HEK293T (cell line): ENCODE results near the gene SLC35G6.

Experiments
- CTCF ChIA-PET: fragments of 350-600 bp; formaldehyde crosslinking; extraction: SDS; loops from one replicate; lab custom pipeline; 2021; ENCODE audit warnings: antibody characterized with exemption, inconsistent platforms; lab: Yijun Ruan, JAX
- POLR2A ChIA-PET: fragments of 350-600 bp; formaldehyde crosslinking; extraction: SDS; loops from one replicate; lab custom pipeline; 2020; ENCODE audit warnings: antibody characterized with exemption, inconsistent platforms; lab: Yijun Ruan, JAX
- DNase-seq: peaks from one replicate; pipeline ENCODE4 v3.0.0; 2012; ENCODE audit warnings: mixed read lengths; ENCODE audit errors: extremely low spot score
- ARNT ChIP-seq: fragments of 450-650 bp; IDR thresholded peaks from 2 replicates; pipeline ENCODE4 v1.6.1; 2017; ENCODE audit warnings: mild to moderate bottlenecking
- BHLHE40 ChIP-seq: fragments of 450-650 bp; IDR thresholded peaks from 2 replicates; pipeline ENCODE4 v1.6.1; 2016; ENCODE audit warnings: mild to moderate bottlenecking, moderate library complexity, borderline replicate concordance
- CTBP1 ChIP-seq: fragments of 450-650 bp; IDR thresholded peaks from 2 replicates; pipeline ENCODE4 v1.6.1; 2016; ENCODE audit warnings: borderline replicate concordance
- ELF4 ChIP-seq: fragments of 450-650 bp; IDR thresholded peaks from 2 replicates; pipeline ENCODE4 v1.6.1; 2017; ENCODE audit warnings: antibody characterized with exemption
- FOXA1 ChIP-seq: fragments of 450-650 bp; IDR thresholded peaks from 2 replicates; pipeline ENCODE4 v1.6.1; 2016; ENCODE audit warnings: mild to moderate bottlenecking
- FOXK2 ChIP-seq: fragments of 450-650 bp; IDR thresholded peaks from 2 replicates; pipeline ENCODE4 v1.6.1; 2016; ENCODE audit warnings: mild to moderate bottlenecking
- FOXM1 ChIP-seq: fragments of 450-650 bp; IDR thresholded peaks from 2 replicates; pipeline ENCODE4 v1.6.1; 2017; ENCODE audit warnings: mild to moderate bottlenecking, borderline replicate concordance
- HDGF ChIP-seq: fragments of 450-650 bp; IDR thresholded peaks from 2 replicates; pipeline ENCODE4 v1.6.1; 2017; ENCODE audit warnings: antibody characterized with exemption, borderline replicate concordance
- L3MBTL2 ChIP-seq: fragments of 450-650 bp; conservative IDR thresholded peaks from 2 replicates; pipeline ENCODE4 v1.6.1; 2016; ENCODE audit warnings: mild to moderate bottlenecking
- LEF1 ChIP-seq: fragments of 450-650 bp; IDR thresholded peaks from 2 replicates; pipeline ENCODE4 v1.6.1; 2017; ENCODE audit warnings: mild to moderate bottlenecking, borderline replicate concordance
- NFRKB ChIP-seq: fragments of 450-650 bp; IDR thresholded peaks from 2 replicates; pipeline ENCODE4 v1.6.1; 2016; ENCODE audit warnings: mild to moderate bottlenecking, moderate library complexity
- SP1 ChIP-seq: fragments of 450-650 bp; IDR thresholded peaks from 2 replicates; pipeline ENCODE4 v1.6.1; 2017
- SUZ12 ChIP-seq: fragments of 450-650 bp; IDR thresholded peaks from 2 replicates; pipeline ENCODE4 v1.6.1; 2016; ENCODE audit warnings: mild to moderate bottlenecking
- TARDBP ChIP-seq: fragments of 450-650 bp; IDR thresholded peaks from 2 replicates; pipeline ENCODE4 v1.6.1; 2016
- ZNF384 ChIP-seq: fragments of 450-650 bp; IDR thresholded peaks from 2 replicates; pipeline ENCODE4 v1.6.1; 2016
- TF ChIP-seq, protein P1 (sequence below): fragments of 450-650 bp; IDR thresholded peaks from 2 replicates; pipeline ENCODE4 v1.6.1; 2016

The SLC35G6 gene

GRCh38 chr17:7441266-7441665 is 40.0 kb upstream of the SLC35G6 start:
- ChIA-PET POLR2A (interaction anchor here (0.6 to 7.5 kb wide), 16 partner anchors 11 to 132 kb away, joined by 3 to 55 read pairs (median 4); partner anchors contain the start of genes POLR2A, SLC35G6, TMEM256 and TMEM95), CTCF (interaction anchor here (0.9 kb wide), 1 partner anchor 86 kb away, joined by 3 read pairs; no protein-coding TSS in a partner anchor)
- DNase-seq, result no peak
- no peak for TF ChIP-seq ELF4
- no peak for TF ChIP-seq BHLHE40
- TF ChIP-seq ARNT, result no peak
- no peak for TF ChIP-seq FOXM1
- TF ChIP-seq FOXK2, result no peak
- no peak for TF ChIP-seq ZNF384
- TF ChIP-seq, protein P1, sequence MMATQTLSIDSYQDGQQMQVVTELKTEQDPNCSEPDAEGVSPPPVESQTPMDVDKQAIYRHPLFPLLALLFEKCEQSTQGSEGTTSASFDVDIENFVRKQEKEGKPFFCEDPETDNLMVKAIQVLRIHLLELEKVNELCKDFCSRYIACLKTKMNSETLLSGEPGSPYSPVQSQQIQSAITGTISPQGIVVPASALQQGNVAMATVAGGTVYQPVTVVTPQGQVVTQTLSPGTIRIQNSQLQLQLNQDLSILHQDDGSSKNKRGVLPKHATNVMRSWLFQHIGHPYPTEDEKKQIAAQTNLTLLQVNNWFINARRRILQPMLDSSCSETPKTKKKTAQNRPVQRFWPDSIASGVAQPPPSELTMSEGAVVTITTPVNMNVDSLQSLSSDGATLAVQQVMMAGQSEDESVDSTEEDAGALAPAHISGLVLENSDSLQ, result no peak
- TF ChIP-seq NFRKB, result no peak
- TF ChIP-seq SP1, result no peak
- no peak for TF ChIP-seq L3MBTL2
- TF ChIP-seq FOXA1, result no peak
- no peak for TF ChIP-seq HDGF
- no peak for TF ChIP-seq CTBP1
- no peak for TF ChIP-seq LEF1
- no peak for TF ChIP-seq SUZ12
- TF ChIP-seq TARDBP, result no peak

DNA sequence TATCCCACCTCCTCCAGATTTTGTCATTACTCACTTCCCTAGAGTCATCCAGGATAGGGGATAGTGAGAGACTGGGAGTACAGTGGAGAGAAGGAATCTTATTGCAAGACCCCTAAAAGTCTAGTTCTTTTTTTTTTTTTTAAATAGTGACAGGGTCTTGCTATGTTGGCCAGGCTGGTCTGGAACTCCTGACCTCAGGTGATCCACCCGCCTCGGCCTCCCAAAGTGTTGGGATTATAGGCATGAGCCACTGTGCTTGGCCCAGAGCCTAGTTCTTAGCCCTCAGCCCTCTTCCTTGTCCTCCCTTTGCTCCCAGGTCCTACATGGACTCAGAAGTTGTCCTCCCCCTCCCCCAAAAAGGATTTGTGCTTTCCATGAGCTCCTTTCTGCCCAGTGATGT is 39.1 kb upstream of the SLC35G6 start:
- ChIA-PET CTCF (no interaction called here), POLR2A (interaction anchor here (1.0 to 7.5 kb wide), 5 partner anchors 13 to 91 kb away, joined by 3 to 55 read pairs (median 18); partner anchors contain the start of genes POLR2A, SLC35G6, TMEM256 and ZBTB4)
- no peak for DNase-seq

DNA sequence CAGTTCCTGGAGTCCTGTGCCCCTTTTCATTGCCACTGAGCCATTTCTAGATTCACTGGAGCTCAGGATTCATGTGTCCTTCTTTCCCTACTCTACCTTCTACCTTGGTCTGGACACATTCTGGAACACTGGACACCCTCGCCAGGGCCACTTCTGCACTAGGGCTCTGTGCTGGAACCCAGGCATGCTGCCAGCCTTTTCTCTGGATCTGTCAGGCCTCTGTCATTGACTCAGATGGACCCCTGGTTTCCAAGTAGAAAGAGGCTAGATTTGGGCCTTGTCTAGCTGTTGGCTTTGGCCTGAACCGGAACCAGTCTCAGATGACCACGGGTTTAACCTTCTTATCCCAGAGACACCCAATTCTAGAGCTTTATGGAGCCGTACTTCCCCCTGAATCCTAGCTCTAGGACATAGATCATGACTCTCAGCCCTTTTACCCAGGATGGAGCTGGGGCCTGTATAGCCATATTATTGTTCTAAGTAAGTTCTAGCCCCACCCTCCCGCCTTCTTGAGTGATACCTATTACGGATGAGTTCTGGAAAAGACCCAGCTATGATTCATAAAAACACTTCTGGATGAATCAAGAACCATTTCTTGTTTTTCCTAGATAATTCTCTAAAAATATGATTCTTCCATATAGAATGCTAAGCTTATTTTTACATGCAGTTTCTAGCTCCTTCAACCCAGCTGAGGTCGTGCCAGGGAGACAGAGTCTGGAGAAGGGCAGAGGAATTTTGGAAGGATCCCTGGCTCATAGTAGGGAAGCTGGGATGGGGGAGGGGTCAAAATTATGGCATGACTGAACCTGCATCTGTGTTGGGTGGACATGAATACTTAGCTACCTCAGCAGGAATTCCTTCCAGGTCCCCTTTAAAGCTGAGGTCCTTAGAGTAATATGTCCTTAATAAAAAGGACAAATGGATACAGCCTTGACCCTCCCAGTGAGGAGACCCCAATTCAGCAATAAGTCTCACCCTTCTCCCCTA is 37.5 kb upstream of the SLC35G6 start:
- ChIA-PET CTCF (interaction anchor here (1.0 to 1.5 kb wide), 2 partner anchors 8 to 116 kb away, joined by 4 to 6 read pairs; partner anchors contain the start of gene TMEM102), POLR2A (interaction anchor here (0.6 to 4.1 kb wide), 9 partner anchors 8 to 114 kb away, joined by 3 to 18 read pairs (median 4); partner anchors contain the start of genes POLR2A, SPEM2, TMEM102 and TMEM256)
- no peak for DNase-seq
- TF ChIP-seq ZNF384, result no peak
- TF ChIP-seq LEF1, result no peak
- no peak for TF ChIP-seq CTBP1
- no peak for TF ChIP-seq NFRKB
- TF ChIP-seq FOXM1, result no peak
- no peak for TF ChIP-seq SUZ12

More for the DNA sequence above, 39.1 kb upstream of the SLC35G6 start:
- TF ChIP-seq, protein P1, result no peak
- TF ChIP-seq LEF1 (no peak), SUZ12 (no peak), ARNT (no peak), BHLHE40 (no peak), FOXM1 (no peak)

DNA sequence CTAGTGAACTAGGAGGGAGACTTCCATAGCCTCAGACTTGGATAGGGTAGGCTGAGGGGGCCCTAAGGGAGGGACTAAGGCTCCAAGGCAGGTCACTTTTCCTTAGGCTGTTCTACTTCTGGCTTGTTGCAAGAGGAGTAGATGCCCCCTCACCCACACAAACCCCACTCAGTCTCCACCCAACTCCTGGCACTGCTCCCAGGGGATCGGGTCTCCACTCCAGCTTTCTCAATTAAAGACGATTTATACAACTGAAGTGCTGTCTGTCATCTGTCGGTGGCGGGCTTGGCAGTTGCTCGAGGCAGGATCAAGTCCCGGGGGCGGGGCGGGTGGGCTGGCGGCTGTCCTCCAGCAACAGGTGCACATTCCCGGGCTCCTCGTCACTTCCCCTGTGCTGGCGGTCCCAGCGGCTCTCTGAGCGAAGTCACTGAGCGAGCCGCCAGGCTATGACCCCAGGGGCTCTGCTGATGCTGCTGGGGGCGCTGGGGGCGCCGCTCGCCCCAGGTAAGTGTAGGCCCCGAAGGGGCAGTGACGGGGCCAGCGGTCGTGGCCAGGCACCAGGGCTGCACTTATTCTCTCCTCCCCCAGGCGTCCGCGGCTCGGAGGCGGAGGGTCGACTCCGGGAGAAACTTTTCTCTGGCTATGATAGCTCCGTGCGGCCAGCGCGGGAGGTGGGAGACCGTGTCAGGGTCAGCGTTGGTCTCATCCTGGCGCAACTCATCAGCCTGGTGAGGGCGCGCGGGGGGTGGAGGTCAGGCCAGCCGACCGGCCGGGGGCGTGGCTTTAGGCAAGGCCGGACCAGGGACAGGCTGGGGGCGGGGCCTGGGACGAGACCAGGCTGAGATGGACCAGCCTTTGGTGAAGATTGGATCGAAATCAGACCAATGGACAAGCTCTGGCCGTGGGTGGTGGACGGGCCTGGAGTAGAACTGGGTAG is 36.3 kb upstream of the SLC35G6 start, which contains the start of gene CHRNB1:
TSS of gene CHRNB1 (plus strand) at position 380 of the 937 bp plus-strand sequence. CDS start at position 447, 67 bp downstream.
- CTCF ChIA-PET, result interaction anchor here (1.0 to 1.5 kb wide), 3 partner anchors 10 to 115 kb away, joined by 3 to 6 read pairs (median 4); partner anchors contain the start of genes TMEM102 and TMEM95
- TF ChIP-seq, protein P1, result peak; percentile 47; the same call in 1 of the 2 replicates
- TF ChIP-seq FOXM1 (no peak), ELF4 (no peak), FOXK2 (no peak)
- POLR2A ChIA-PET, result interaction anchor here (0.9 to 4.1 kb wide), 13 partner anchors 9 to 116 kb away, joined by 3 to 18 read pairs (median 5); partner anchors contain the start of genes POLR2A, SPEM2, TMEM102 and TMEM256
- peak; percentile 40 for DNase-seq

DNA sequence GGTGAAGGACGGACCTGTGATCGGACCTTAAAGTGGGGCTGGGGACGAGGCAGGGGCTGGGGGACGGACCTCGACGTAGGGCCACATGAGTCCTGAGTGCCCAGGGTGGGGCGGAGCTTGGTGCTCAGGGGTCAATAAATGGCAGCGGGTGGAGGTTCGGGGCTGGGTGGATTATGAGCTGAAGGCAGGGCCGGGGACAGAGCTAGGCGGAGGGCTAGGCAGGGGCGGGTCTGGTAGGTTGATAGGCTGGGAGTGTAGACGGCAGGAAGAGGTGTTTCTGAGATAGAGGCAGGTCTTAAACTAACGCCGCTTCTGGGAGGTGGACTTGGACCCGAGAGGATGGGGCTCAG is 35.7 kb upstream of the SLC35G6 start:
- CTCF ChIA-PET, result interaction anchor here (0.6 to 1.1 kb wide), 2 partner anchors 9 to 90 kb away, joined by 3 read pairs; partner anchors contain the start of gene TMEM95
- POLR2A ChIA-PET, result interaction anchor here (1.1 to 4.1 kb wide), 9 partner anchors 8 to 115 kb away, joined by 3 to 18 read pairs (median 6); partner anchors contain the start of genes POLR2A, TMEM102 and TMEM256
- no peak for TF ChIP-seq L3MBTL2
- no peak for TF ChIP-seq ZNF384
- no peak for TF ChIP-seq BHLHE40
- no peak for TF ChIP-seq TARDBP
- TF ChIP-seq SP1, result no peak
- no peak for TF ChIP-seq ELF4
- TF ChIP-seq LEF1, result no peak
- TF ChIP-seq FOXM1, result no peak
- TF ChIP-seq FOXK2, result no peak
- DNase-seq, result peak; percentile 32
